T follicular helper cell (primary cell): Measurements from ENCODE around the gene GAMT.

Experiments used
- DNase-seq: peaks from one replicate; pipeline ENCODE4 v3.0.0-alpha.2; 2020; ENCODE audit warnings: low read depth

GAMT gene

DNA sequence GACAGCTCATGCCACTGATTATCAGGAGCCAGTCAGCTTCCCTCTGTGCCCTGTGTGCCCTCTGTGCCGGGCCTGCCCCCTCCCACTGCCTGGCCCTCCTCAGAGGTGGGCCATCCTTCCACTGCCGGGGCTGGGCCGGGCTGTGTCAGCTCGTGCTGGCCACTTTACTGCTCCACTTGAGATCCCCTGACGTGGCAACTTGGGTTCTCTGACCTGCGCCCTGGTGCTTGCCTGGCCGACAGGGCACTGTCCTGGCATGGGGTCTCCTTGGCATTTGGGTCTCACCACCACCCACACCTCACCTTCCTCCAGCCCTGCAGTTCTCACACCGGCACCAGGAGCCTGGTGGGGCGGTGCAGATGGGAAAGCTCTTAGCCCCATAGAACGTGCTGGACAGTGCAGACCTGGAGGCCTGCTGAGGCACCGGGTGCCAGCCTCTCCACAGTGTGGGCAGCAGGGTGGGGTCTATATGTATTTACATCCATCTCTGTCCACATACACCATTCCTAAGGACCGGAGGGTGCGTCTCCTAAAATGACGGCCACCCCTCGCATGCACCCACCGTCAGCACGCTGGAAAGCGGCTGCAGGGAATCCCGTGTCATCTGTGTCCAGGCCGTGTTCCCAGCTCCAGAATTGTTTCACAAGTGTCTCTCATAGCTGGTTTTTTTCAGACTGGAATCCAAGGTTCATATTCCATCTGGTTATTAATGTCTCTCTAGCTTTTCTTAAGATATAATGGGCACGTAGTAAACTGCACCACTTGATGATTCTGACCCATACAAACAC is 17.8 kb upstream of the GAMT start:
- DNase-seq = no peak

- no peak for DNase-seq
Measured at GRCh38 chr19:1418496-1418775, 17.1 kb upstream of the GAMT start.

DNA sequence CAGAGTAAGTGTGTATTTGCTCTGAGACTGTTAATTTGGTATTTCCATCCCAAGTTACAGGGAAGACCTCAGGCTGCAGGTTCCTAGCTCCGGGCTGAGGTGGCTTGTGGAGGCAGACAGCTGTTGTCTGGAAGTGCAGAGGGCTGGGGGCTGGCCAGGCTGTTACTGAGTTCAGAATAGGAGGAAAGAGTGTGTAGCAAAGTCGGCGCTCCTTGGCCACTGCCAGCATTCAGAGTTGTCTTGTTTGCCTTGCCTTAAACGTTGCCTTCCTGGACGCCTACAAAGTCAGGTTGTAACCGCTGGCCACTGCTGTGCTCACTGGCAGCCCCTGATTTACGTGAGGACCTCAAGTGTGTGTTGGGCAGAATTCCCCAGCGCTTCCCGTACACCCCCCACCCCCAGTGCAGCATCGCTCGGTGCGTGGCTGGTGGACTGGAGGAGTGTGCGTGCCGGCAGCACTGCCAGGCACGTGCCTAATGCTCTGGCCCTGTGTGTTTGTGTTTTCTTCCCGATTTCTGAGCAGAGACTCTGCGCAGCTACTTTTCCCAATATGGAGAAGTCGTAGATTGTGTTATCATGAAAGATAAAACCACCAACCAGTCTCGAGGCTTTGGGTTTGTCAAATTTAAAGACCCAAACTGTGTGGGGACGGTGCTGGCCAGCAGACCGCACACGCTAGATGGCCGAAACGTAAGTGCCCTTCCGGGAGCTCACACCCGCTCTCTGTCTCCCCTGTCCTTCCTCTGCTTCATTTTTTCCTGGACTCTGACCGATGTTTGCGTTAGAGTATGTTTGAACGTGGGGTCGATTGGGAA is 16.5 kb upstream of the GAMT start:
- no peak for DNase-seq

DNA sequence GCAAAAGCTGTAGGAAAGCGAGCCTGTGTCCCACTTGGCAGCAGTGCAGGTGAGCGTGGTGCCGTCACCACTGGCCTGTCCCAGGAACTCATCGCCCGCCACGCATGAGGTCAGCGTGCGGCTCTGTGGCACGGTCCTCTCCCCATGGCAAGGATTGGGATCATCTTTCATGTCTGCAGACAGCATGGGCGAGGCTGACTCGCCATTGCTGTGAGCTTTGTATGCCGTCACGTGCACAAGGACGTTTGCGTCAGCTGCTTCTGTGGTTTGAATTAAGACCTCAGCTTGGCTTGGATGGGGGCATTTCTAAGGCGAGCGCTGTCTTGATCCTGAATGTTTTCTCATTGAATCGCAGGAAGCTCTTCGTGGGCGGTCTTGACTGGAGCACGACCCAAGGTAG is 15.8 kb upstream of the GAMT start:
- no peak for DNase-seq

DNA sequence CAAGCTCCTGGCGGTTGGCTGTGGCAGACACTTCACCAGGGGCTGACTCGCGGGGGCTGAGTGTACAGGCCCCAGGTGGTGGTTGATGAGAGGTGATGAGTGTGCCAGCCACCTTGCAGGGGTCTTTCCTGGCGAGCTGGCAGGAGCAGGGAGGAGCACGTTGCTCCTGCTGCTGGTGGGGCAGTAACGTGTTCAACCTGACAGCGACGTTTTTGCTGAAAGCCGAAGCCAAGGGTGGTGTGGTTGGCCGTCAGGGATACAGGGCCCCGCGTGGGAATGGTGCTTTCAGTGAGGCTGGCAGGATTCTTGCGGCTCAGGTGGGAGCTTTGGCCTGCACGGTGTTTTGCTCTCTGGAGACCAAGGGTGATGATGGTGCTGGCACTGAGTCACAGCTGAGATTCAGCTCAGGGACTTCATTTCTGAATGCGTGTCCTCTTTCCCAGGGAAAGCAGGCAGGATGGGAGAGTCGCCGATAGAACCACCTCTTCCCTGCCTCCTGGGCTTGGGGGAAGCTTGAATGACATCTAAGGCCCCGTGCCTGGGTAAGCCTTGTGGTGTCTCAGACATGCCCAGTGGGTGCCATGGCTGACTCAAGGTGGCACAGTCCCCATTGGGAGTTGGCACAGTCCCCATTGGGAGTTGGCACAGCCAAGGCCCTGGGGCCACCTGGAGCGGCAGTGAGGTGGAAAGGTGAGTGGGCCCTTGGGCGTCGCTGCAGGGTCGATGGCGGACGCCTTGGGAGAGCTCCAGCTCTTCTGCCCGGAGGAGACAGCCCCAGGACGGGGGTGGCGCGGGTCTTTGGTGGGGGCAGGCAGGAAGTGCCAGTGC is 14.9 kb upstream of the GAMT start:
- no peak for DNase-seq

DNA sequence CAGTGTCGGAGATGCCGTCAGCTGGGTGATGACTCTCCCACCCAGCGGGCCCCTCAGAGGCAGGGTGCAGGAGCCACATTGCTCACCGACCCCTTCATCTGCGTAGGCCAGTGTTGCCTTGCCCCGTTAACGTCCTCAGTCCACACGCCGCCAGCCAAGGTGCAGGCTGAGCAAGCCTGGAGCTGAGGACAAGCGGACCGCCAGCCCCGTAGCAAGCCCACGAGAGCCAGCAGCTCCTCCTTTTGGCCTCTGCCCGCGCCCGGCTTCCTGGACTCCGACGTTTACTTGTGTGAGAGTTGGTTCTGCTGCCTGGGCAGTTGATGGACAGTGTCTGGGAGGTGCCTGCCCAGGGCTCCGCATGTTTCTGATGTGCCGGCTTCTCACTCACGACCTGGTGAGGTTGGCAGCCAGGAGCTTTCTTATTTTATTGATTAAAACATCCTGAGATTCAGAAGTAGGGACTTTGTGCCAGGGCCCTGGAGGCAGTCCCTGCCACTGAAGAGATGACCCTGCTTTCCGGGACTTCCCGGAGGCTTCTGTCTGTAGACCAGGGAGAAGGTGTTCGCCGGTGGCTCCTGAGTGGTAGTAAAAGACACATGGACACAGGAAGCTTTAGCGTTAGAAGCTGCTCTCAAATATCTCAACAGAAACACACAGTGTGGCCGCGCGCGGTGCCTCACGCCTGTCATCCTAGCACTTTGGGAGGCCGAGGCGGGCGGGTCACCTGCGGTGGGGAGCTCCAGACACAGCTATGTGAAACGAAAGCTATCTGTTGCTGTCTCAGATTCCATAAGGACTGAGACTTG is 11.9 kb upstream of the GAMT start:
- DNase-seq = no peak

GRCh38 chr19:1412323-1412923 is 11.1 kb upstream of the GAMT start:
- DNase-seq = no peak

- DNase-seq = no peak
Measured at GRCh38 chr19:1411255-1412191, 10.2 kb upstream of the GAMT start.

GRCh38 chr19:1410789-1411188 is 9.4 kb upstream of the GAMT start:
- no peak for DNase-seq

GRCh38 chr19:1410136-1410786 is 8.9 kb upstream of the GAMT start:
- DNase-seq = no peak

DNA sequence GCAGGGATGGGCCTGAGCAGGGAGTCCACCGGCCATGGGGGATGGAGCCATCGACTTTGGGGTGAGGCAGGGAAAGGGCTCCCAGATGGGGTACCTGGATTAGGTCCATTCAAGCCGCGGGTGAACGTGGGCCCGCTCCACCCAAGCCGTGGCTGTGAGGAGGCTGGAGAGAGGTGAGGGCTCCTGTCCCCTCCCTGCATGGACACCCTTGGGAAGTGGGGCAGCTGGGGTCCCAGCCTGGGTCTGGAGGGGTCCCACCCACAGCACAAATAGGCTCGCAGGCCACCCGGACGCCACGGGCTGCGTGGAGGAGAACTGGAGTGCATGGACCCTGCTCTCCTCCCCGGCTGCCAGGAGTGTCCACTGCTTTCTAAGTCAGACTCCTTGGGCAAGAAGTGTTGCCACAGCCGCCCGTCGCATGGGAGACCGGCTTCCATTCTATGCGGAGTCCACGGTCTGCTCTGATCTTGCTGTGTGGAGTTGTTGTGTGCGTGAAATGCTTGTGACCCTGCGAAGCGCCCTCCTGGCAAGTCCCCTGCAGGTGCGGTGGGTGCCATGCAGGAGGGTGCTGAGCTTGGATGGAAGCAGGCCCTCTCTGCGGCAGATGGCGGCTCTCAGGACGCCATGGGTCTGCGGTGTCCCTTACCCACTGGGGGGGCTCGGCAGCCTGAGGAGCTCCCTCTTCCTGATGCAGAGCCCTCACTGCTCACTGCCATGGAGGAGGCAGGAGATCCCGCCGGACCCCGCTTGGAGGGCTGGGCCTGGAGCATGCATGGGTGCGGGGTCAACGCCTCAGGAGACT is 8.1 kb upstream of the GAMT start:
- no peak for DNase-seq

DNA sequence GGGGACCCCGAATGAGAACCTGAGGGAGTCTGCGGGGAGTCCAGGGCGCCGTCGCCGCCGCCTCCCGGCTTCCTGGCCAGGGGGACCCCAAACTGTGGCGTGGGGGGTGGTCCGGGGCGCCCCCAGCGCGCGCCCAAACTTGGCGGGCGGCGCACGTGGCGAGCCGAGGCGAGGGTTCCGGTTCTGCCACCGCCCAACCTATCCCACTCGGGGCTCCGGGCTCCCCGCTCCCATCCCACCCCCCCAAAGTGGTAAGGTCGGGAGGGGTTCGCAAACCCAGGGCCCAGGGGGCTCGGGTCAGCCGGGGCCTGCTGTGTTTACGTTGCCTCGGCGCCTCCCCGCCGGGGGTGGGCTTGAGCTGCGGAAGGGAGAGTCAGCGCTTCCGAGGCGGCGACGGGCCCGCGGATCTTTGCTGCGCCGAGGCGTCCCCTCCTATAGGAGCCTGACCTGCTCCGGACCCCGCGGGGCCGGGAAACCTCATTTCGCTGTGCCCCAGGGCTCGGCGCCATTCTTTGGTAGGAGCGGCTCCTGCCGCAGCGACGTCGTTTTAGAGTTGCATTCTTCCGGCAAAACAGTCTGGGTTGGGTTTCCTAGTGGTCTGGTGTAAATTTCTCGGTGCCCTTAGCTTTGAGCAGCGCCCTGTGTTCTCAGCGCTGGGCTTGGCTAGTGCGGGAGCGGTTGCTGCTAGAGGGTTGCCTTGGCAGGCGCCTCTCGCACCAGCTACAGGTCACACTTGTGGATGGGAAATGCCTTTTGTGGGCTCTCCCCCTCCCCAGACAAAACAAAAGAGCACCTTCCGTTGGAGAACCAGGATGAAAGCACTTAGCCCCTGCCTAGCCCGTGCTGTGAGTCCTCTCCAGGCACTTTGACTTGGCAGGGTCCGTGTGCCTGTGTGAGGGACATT is 7.2 kb upstream of the GAMT start:
- DNase-seq = peak; percentile 35

- DNase-seq = peak; percentile 25
Measured at GRCh38 chr19:1407528-1408299, 6.4 kb upstream of the GAMT start, which contains the start of gene DAZAP1. TSS of gene DAZAP1 (plus strand) at chr19:1407586. CDS start at chr19:1407774, 188 bp downstream.

- peak; percentile 99 for DNase-seq
Measured at GRCh38 chr19:1406774-1407527, 5.6 kb upstream of the GAMT start.

DNA sequence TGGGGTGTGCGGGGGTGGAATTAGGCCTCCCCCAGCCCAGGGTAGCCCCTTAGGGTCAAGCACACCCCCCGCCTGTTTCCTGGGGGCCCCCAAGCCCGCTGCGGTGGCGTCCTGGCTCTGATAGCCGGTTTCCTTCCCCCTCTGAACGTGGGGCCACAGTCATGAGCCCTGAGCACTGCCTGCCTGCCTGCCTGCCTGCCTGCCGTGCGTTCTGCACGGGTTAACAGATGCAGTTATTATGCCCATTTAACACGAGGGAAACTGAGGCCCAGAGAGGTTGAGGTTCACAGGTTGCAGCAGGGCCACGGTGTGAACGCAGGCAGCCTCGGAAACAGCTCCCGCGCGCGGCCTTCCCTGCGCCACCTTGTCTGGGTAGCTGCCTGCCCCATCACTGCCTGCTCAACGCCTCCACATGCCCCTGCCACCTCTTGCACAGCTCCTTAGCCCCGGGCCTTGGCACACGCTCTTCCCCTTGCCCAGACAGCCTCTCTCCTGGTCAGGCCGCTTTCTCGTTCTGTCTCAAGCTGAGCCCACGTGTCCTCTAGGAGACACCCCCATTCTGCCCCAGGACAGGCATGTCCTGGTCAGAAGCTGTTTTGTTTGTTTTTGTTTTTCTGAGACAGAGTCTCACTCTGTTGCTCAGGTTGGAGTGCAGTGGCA is 1.2 kb upstream of the GAMT start:
- DNase-seq = no peak

- DNase-seq = no peak
Measured at GRCh38 chr19:1401889-1402217, 511 bp upstream of the GAMT start.
